ENCODE results near the gene SOBP.

The SOBP gene

GRCh38 chr6:107627969-107628368, 138.1 kb downstream of the SOBP start:
- Histone ChIP-seq H3K27me3 (no peaks in the 10 kb centered on the region), H3K4me1 (peaks cover 53% of the 10 kb centered on the region), H3K9me3 (no peaks in the 10 kb centered on the region), H3K4me3 (ENCODE audit: low read depth, low read length) (no peak overlapping the region), H3K36me3 (no peaks in the 10 kb centered on the region; the same call in 1 of the 2 replicates)
- DNase-seq, result no peak
- no peak for TF ChIP-seq CTCF (IDR thresholded peaks at IDR 0.05; ENCODE audit: low read depth, low read length)

- Histone ChIP-seq H3K4me3 (ENCODE audit: low read depth, low read length) (no peak overlapping the region), H3K36me3 (peaks cover 6% of the 10 kb centered on the region), H3K4me1 (peaks cover 47% of the 10 kb centered on the region), H3K9me3 (no peaks in the 10 kb centered on the region), H3K27me3 (no peaks in the 10 kb centered on the region)
- DNase-seq, result no peak
- no peak for TF ChIP-seq CTCF (IDR thresholded peaks at IDR 0.05; ENCODE audit: low read depth, low read length)
Observed at GRCh38 chr6:107628878-107629277, 139.0 kb downstream of the SOBP start.

- no peak for DNase-seq
- Histone ChIP-seq H3K4me1 (peaks cover 40% of the 10 kb centered on the region), H3K27me3 (no peaks in the 10 kb centered on the region), H3K36me3 (peaks cover 6% of the 10 kb centered on the region), H3K9me3 (no peaks in the 10 kb centered on the region), H3K4me3 (ENCODE audit: low read depth, low read length) (no peak overlapping the region)
- no peak for TF ChIP-seq CTCF (IDR thresholded peaks at IDR 0.05; ENCODE audit: low read depth, low read length)
Observed at GRCh38 chr6:107629548-107630129, 139.7 kb downstream of the SOBP start.

- peaks cover 32% of the 10 kb centered on the region for H3K4me1 ChIP-seq
- H3K9me3 ChIP-seq, result no peaks in the 10 kb centered on the region
- no peaks in the 10 kb centered on the region for H3K27me3 ChIP-seq
- H3K4me3 ChIP-seq (ENCODE audit: low read depth, low read length), result no peak overlapping the region
- peaks cover 11% of the 10 kb centered on the region for H3K36me3 ChIP-seq
- TF ChIP-seq CTCF (IDR thresholded peaks at IDR 0.05; ENCODE audit: low read depth, low read length), result no peak
- DNase-seq, result no peak
Observed at GRCh38 chr6:107630348-107630977, 140.5 kb downstream of the SOBP start.

GRCh38 chr6:107632381-107633136, 142.6 kb downstream of the SOBP start:
- no peak for DNase-seq
- H3K36me3 ChIP-seq, result peaks cover 23% of the 10 kb centered on the region
- no peak overlapping the region for H3K4me3 ChIP-seq (ENCODE audit: low read depth, low read length)
- H3K9me3 ChIP-seq, result no peaks in the 10 kb centered on the region
- no peaks in the 10 kb centered on the region for H3K27me3 ChIP-seq
- peaks cover 21% of the 10 kb centered on the region for H3K4me1 ChIP-seq
- TF ChIP-seq CTCF (IDR thresholded peaks at IDR 0.05; ENCODE audit: low read depth, low read length), result no peak
